ENCODE measurements around the gene CDKN2D.

Gene CDKN2D

DNA sequence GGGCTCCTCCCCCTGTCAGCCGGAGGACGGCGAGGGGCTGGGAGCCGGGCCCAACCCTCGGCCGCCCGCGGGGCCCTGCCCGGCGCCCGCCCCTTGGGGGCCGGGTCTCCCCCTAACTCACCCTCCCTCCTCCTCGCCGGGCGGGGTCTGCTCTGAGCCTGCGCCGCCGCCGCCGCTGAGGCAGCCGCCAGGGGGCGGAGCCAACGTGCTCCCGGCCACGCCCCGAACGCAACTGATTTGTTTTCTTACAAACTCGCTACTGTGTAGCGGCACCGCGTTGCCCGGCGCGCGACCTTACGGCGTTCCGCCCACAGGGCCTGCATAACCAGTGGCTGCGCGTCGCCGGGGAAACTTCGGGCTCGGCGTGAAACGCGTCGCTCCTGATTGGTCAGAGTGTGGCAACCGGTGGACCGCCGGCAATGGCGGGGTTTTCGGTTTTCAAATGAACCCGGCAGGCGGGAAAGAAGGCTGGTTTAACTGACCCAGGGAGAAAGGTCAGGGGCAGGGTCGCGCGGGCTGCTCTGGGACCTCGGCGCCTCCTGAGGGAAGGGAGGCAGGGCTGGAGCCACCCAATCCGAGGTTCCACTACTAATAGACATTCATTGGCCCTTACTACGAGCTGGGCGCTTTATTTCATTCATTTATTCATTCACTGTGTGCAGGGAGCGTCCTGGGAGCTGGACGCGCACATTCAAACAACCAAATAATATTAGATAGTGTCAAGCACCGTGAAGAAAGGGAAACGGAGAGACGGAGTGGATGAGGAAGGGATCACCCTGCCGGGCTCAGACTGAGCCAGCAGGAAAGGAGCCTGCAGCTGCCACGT lies at the start of gene CDKN2D:
TSS of gene CDKN2D (minus strand) at position 154 of the 826 bp plus-strand sequence. CDS start 326 bp downstream, outside the sequence.
- peak; percentile 53; the same call in 1 of the 2 replicates for TF ChIP-seq ZFX (IDR thresholded peaks at IDR 0.05)
- TF ChIP-seq, protein P1, sequence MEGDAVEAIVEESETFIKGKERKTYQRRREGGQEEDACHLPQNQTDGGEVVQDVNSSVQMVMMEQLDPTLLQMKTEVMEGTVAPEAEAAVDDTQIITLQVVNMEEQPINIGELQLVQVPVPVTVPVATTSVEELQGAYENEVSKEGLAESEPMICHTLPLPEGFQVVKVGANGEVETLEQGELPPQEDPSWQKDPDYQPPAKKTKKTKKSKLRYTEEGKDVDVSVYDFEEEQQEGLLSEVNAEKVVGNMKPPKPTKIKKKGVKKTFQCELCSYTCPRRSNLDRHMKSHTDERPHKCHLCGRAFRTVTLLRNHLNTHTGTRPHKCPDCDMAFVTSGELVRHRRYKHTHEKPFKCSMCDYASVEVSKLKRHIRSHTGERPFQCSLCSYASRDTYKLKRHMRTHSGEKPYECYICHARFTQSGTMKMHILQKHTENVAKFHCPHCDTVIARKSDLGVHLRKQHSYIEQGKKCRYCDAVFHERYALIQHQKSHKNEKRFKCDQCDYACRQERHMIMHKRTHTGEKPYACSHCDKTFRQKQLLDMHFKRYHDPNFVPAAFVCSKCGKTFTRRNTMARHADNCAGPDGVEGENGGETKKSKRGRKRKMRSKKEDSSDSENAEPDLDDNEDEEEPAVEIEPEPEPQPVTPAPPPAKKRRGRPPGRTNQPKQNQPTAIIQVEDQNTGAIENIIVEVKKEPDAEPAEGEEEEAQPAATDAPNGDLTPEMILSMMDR (conservative IDR thresholded peaks at IDR 0.05), result peak; percentile 21; the same call in 1 of the 2 replicates
- peak within 1 kb of the TSS; percentile 90 for H3K27ac ChIP-seq

DNA sequence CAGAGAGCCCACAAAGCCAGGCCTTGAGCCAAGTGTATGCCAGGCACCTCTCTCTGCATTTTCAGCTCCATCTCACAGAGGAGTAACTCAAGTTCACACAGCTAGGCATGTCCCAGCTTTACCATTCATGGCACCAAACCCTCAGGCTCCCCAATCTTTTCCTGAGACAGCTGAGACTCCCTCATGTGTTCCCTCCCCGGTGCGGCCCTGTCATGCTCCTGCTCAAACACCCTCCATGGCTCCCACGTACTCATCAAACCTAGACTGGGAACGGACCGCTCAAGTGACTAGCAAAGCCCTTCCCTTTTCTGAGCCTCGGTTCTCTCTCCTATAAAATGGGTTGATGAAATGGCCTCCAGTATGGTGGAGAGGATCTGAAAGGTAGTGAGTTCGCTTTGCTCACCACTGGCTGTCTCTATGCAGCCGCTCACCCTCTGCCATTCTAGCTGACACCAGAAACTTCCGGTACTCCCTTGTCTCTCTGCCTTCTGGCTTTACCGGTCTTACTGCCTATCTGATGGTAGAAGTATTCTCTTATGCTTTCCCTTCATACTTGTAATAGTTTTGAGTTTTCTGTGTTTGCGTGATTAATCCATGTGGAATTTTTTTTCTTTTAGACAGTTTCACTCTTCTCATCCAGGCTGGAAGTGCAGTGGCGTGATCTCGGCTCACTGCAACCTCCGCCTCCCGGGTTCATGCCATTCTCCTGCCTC lies 48.8 kb upstream of the CDKN2D start:
- TF ChIP-seq ZFX (IDR thresholded peaks at IDR 0.05), result no peak
- TF ChIP-seq, protein P1 (conservative IDR thresholded peaks at IDR 0.05), result no peak
- H3K27ac ChIP-seq, result no peak overlapping the region

DNA sequence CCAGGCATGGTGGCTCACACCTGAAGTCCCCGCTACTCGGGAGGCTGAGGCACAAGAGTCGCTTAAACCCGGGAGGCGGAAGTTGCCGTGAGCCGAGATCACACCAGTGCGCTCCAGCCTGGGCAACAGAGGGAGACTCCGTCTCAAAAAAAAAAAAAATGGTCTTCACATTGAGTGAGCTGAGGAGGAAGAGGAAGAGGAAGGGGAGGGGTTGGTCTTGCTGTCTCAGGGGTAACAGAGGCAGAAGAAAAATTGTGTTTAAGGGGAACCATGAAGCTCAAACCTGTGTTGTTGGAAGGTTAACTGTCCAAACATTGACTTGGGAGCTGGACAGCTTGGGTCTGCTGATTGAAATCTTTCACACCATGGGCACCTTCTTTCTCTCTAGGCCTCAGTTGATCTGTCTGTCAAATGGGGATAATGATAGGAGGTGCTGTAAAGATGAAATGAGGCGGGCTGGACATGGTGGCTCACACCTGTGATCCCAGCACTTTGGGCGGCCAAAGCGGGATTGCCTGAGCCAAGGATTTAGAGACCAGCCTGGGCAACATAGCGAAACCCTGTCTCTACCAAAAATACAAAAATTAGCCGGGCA lies 46.7 kb upstream of the CDKN2D start:
- TF ChIP-seq ZFX (IDR thresholded peaks at IDR 0.05), result no peak
- TF ChIP-seq, protein P1 (conservative IDR thresholded peaks at IDR 0.05), result no peak
- no peak overlapping the region for H3K27ac ChIP-seq

DNA sequence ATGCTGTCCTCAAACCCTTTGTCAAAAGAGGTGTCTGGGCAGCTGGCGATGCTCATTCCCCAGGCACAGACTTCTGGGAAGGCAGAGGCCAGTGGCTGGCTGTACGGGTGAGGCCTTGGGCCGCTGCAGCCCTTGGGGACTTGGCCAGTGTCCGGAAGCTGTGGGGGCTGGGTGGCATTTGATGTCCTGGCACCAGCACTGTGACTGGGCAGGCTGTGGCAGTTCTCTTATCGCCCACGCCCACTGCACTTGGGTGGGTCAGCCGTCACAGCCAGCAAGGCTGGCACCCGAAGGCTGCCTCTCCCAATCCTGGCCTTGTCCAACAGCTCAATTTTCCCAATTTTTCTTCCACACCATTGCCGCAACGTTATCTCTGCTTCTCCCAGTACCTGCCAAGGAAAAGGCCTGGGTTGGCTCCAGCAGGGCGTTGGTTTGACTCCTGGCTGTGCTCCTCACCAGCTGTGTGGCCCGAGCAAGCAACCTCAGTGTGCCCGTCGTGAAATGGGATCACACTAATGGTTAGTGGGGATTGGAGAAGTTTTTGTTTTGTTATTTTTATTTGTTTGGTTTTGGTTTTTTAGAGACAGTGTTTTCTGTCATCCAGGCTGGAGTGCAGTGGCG lies 43.8 kb upstream of the CDKN2D start:
- no peak overlapping the region for H3K27ac ChIP-seq
- TF ChIP-seq, protein P1 (conservative IDR thresholded peaks at IDR 0.05), result no peak
- no peak for TF ChIP-seq ZFX (IDR thresholded peaks at IDR 0.05)

DNA sequence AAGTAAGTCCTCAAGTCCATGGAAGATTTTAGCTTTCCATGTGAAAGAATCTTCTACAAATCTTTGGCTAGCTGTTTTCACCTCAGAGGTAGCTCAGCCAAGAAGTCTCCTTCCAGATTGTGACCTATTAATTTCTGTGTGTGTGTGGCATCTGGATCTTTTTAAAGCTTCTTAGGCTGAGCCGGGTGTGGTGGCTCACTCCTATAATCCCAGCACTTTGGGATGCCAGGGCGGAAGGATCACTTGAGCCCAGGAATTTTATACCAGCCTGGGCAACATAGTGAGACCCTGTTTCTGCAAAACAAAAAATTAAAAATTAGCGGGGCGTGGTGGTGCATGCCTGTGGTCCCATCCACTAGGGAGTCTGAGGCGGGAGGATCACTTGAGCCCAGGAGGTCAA lies 43.1 kb upstream of the CDKN2D start:
- no peak overlapping the region for H3K27ac ChIP-seq
- TF ChIP-seq, protein P1 (conservative IDR thresholded peaks at IDR 0.05), result no peak
- TF ChIP-seq ZFX (IDR thresholded peaks at IDR 0.05), result no peak

DNA sequence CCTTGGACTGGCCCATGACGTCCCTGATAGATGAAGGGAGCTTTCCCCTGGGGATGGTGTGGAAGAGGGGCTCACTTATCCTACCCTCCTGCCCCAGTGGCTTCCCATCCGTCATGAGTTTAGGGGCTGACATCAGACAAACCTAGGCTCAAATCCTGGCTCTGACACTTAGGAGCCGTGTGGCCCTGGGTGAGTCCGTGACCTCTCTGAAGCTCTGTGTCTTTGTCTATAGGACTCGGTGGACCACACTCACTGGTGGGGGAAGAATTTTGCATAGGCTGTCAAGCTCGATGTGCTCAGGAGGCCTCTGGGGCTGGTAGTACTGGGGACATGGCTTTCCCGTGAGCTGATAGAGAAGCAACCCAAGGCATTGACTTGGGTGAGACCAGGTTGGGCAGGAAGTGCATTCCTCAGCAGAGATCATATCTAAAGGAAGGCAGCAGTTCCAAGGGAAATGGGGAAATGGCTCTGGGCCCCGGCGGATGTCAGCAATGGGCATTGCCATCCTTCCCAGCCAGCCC lies 35.7 kb upstream of the CDKN2D start:
- no peak for TF ChIP-seq ZFX (IDR thresholded peaks at IDR 0.05)
- TF ChIP-seq, protein P1 (conservative IDR thresholded peaks at IDR 0.05), result no peak
- H3K27ac ChIP-seq, result peak overlapping the region; percentile 29
